LoVo (cell line): ENCODE data around the gene ZNF83.
"Not testable (repeated sequence)": the region's sequence is repeated elsewhere in the genome, so short reads cannot be mapped to it uniquely, and the experiment has no call there.

Experiments used
- DNase-seq: peaks from one replicate; pipeline ENCODE4 v3.0.0-alpha.2; 2016; ENCODE audit warnings: low spot score

The ZNF83 gene

DNA sequence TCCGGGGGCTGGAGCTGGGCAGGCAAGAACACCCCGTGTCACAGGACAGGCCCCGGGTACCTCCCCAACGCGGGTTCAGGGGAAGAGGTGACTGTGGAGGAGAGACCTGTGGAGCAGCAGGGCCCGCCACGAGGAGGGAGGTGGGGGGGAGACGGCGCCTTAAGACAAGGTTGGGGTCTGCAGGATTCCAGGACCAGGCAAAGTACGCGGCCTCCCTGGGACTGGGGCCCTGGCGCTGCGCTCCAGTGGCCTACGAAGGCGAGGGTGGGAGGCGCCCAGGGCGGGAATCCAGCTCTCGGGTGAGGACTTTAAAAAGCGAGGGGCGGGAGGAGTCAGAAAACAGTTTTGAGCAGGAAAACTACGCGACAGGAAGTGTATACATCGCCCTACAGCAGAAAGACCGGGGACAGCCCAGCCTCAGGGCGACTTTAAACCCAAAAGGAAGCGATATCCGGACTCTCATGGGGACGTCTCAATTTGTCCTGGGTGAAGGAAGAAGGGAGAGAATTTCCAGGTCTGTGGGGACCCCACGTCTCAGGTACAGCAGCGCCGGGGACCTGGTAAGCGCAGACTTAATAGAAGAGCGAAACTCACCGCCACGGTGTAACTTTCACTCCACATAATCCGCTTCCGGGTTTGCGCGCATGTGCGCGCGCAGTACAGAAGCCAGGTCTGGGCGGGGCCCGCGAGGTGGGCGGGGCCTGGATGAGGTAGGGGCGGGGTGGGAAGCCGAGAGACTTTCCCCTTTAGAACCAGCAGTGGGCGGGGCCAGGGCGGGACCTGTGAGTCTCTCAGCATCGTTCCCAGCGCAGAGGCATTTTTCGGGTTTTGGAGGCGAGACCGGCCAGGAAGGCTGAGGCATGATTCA is at the start of gene ZNF83:
TSS of gene ZNF83 (minus strand) at position 638 of the 868 bp plus-strand sequence.
- DNase-seq: peak; percentile 92

DNA sequence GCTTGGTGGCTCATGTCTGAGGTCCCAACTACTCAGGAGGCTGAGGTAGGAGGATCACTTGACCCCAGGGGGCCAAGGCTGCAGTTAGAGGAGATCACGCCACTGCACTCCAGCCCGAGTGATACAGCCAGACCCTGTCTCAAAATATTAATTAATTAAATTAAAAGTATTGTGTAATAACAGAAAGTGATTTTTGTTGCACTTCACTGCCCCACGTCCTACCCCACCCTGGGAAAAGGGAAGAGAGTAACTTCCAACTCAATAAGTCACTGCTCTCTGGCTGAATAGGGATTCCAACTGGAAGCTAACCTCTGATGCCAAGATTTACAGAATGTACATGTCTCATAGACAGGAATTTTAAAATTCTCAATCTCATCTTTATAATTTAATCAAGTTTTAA is 49.5 kb upstream of the ZNF83 start:
- DNase-seq: no peak

DNA sequence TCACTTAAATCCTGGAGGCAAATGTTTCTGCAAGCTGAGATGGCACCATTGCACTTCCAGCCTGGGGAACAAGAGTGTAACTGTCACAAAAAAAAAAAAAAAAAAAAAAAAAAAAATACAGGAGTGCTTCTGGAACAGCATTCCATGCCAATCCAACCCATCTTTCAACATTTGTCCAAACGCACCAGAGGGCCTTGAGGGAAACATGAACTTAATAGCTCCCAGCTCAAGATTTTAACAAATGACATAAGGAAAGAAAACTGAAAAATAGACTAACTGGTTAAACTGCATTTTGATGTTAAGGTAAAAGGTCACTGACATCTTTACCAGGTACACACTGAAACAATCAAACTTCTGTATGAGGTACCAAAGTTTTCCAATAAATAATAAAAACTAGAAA is 47.7 kb upstream of the ZNF83 start:
- no peak for DNase-seq

DNA sequence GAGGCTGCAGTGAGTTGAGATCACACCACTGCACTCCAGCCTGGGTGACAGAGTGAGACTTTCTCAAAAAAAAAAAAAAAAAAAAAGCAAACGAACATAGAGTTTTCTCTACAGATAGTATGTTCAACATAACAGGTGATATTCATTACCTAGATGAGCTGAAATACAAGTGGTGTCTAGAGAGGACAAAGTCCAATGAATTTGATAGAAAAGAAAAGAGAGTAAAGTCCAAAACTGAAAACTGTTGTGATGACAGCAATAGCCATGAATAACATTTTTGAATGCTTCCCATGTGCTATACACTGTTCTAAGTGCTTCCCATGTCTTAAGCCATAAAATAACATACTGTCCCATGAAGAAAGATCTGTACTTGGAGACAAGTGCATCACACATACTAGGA is 43.1 kb upstream of the ZNF83 start:
- DNase-seq: not testable (repeated sequence)

DNA sequence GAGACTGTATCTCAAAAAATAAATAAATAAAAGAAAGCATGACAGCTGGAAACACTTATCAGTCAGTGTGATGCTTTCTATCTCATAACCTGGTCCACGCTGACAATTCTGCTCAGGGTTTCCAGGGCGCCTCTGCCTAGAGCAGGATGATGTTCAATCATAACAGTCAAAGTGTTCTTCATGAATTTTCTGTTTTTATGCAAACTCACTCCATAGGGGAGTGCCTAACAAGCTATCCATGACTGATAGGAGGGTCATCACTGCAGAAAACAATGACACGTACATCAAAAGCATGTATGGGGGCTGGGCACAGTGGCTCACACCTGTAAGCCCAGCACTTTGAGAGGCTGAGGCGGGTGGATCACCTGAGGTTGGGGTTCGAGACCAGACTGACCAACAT is 41.4 kb upstream of the ZNF83 start:
- no peak for DNase-seq

DNA sequence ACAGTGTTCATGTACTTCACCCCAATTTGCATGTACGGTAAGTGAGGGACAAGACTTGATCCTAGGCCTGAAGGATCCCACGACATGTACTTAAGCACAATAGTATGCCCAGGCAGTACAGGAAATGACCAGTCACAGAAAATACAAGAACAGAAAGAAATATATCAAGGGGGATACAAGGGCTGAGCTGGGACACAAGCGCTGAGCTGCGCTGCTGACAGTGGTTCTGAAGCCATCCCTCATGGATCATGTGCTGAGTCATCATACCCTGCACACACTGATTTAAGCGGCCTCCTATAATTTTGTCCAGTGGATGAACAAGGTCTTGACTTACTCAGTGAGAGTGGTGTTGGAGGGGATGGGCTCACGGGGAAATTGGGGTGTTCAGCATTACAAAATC is 37.1 kb upstream of the ZNF83 start:
- DNase-seq: not testable (repeated sequence)

DNA sequence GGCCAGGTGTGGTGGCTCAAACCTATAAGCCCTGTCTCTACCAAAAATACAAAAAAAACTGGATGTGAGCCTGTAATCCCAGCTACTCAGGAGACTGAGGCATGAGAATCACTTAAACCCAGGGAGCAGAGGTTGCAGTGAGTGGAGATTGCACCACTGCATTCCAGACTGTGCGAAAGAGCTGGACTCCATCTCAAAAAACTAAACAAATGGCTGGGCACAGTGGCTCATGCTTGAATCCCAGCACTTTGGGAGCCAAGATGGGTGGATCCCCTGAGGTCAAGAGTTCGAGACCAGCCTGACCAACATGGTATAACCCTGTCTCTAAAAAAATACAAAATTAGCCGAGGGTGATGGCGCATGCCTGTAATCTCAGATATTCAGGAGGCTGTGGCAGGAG is 34.9 kb upstream of the ZNF83 start:
- no peak for DNase-seq

DNA sequence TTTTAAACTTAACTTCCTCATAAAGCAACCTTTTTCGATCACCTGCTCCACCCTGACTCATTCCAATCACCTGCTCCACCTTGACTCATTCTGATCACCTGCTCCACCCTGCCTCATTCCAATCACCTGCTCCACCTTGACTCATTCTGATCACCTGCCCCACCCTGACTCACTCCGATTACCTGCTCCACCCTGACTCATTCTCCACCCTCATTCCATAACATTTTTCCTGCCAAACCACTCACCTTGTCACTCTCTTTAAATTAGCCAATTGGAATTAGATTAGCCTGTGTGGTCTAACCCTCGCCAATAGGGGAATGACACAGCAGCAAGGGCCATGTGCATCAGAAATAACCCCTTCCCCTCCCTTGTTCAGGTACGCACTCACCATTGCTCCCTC is 31.9 kb upstream of the ZNF83 start:
- DNase-seq: peak; percentile 64

DNA sequence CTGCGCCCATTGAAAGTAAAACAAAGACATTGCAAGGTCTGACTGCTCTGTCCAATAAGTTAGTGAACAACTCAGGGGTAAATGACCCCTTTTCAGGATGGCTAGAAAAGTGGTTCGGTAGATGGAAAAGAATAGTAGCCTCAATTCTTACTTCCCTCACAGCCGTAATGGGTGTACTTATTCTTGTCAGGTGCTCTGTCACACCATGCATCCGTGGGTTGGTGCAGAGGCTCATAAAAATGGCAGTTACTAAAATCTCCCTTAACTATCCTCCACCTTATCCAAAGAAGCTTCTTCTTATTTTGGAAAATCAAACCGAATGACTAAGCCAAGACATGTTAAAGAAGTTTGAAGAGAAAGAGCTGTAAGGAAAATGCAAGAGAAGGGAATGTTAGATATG is 31.4 kb upstream of the ZNF83 start:
- DNase-seq: no peak

DNA sequence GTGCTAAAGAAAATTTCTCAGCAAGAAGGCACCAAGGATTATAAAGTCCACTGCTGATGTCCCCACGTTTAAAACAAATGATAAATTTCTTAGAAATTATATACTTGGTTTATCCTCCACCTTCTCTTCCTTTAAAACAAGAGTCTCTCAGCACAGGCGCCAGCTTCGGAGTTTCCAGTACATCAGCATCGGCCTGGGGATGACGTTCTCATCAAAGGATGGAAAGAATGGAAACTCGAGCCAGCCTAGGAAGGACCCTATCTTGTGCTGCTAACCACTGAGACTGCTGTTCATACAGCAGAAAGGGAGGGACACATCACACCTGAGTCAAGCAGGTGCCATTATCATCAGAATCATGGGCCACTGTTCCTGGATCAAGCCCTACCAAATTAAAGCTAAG is 29.8 kb upstream of the ZNF83 start:
- no peak for DNase-seq

DNA sequence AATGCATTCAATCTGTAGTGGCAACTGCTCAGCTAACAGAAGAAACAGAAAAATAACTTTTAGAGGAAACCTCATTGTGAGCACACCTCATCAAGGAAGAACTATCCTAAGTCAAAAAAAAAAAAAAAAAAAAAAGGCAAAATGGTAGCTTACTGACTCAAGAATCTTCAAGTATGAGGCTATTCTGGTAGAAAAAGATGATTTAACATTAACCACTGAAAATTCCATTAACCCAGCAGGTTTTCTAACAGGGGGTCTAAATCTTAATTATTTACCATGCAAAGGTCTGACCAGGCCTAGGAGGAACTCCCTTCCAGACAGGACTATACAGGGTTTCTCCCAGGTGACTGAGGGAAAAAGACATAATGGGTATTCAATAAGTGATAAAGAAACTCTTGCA is 28.4 kb upstream of the ZNF83 start:
- no peak for DNase-seq

DNA sequence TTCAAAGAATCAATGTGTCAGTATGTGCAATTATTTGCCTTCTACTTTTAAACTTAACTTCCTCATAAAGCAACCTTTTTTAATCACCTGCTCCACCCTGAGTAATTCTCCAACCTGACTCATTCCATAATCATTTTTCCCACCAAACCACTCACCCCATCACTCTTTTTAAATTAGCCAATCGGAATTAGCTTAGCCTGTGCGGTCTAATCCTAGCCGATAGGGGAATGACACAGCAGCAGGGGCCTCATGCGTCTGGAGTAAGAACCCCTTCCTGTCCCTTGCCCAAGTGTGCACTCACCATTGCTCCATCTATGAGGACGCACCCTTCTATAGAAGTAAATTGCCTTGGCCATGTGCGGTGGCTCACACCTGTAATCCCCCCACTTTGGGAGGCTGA is 27.4 kb upstream of the ZNF83 start:
- peak; percentile 76 for DNase-seq

DNA sequence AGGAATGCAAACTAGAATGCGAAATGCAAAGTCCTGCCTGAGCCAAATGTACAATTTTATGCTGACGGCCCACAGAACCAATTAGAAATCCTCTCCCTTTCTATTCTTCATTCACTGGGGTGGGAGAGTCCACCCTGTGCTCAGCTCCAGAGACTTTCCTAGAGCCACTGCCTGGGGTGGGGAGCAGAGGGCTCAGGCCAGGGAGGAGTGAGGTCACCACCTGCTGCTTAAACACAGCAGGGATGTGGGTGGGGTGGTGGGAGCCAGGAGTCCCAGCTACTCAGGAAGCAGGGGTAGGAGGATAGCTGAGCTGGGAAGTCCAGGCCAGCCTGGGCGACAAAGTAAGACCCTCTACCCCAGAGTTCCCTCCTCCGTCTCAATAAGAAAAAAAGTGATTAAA is 26.9 kb upstream of the ZNF83 start:
- DNase-seq: peak; percentile 45

DNA sequence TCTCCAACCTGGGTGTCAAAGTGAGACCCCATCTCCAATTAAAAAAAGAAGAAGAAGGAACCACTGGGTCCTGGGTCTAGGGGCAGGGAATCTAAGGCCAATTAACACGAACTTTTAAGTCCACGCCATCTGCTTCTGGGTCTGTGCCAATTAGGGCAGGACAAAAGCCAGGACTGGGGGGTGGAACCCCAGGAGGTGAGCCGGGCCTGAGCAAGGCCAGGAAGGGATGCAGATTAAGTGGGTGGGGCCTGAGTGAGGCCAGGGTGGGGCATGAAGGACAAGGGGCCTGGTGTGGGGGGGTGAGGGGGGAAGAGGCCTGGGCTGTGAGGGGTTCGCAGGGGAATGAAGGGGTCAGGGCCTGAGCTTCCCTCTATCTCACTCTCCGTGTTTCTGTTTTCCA is 26.3 kb upstream of the ZNF83 start:
- peak; percentile 38 for DNase-seq

DNA sequence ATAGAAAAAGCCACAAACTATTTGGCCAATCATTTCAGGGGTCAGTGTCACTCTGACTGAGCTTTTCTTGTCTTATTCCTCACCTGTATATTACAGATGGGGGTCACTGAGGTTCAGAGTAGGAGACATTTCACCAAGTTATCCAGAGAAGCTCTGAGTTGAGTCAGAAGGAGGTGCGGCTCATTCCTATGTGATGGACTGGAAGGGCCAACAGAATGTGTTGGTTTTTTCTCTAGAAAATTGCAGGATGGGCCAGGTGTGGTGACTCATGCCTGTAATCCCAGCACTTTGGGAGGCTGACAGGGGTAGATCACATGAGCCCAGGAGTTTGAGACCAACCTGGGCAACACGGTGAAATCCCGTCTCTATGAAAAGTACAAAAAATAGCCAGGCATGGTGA is 24.5 kb upstream of the ZNF83 start:
- peak; percentile 76 for DNase-seq

DNA sequence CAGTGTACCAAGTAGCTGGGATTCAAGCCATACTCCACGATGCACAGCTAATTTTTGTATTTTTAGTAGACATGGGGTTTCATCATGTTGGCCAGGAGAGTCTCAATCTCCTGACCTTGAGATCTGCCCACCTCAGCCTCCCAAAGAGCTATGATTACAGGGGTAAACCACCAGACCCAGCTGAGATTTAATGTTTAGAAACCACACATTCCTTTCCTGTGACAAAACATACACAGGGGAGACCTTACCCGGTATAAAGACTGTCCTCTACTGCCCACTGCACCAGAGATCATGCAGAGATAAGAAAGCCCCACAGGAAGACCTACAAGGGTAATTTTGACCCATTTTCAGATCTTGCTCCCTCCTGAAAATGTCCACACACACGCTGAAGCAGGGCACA is 22.8 kb upstream of the ZNF83 start:
- no peak for DNase-seq

DNA sequence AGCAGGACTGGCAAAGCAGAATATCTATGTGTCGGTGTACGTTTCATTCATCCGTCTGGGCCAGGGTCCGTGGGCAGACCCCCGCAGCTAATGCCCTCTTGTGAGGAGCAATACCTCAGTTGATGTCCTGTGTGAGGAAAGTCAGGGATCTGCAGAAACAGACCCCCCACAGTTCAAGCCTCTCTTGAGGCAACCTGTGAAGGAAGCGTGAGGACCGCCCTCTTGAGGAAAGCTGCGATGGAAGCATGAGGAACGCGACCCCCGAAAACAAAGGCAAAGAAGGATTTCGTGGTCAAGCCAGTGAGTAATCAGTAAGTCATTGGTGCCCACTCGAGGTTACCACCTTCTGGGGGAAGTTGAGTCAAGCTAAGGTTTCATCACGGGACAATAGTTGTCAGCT is 20.9 kb upstream of the ZNF83 start:
- DNase-seq: no peak

DNA sequence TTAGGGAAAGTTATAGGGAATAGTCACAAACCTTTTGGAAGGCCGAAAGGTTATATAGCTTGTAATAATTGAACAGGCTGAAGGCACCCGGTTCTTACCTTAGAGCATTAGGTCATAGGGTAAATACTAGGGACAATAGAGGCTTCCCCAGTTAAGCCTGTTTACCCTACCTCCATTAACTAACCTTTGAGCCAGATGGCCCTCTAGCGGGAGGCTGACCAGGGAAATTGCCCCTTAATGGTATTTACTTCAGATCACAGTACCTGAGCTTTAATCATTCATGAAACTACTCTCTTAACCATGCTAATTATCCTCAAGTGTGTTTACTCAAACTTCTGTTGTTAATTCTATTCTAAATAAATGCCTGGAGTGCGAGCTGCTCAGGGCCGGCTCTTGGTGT is 20.4 kb upstream of the ZNF83 start:
- DNase-seq: no peak

DNA sequence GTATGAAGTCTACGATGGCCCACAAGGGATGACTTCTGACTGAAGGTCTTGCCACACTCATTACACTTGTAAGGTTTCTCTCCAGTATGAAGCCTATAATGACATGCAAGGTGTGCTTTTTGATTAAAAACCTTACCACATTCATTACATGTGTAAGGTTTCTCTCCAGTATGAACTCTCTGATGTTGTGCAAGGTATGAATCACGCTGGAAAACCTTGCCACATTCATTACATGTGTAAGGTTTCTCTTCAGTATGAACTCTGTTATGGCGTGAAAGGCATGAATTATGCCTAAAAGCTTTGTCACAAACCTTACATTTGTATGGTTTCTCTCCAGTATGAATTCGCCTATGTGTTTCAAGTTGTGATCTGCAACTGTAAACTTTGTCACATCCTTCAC is 15.0 kb upstream of the ZNF83 start:
- DNase-seq: no peak

DNA sequence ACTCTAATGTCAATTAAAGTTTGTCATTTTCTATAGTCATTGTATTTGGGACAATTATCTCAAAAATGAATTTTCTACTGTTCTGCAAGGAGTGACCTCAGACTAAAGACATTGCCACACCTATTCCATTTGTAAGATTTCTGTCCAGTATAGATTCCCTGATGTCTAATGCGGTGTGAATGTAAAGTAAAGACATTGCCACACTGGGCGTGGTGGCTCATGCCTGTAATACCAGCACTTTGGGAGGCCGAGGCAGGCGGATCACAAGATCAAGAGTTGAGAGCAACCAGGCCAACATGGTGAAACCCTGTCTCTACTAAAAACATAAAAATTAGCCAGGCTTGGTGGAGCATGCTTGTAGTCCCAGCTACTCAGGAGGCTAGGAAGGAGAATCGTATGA is 13.8 kb upstream of the ZNF83 start:
- DNase-seq: no peak

DNA sequence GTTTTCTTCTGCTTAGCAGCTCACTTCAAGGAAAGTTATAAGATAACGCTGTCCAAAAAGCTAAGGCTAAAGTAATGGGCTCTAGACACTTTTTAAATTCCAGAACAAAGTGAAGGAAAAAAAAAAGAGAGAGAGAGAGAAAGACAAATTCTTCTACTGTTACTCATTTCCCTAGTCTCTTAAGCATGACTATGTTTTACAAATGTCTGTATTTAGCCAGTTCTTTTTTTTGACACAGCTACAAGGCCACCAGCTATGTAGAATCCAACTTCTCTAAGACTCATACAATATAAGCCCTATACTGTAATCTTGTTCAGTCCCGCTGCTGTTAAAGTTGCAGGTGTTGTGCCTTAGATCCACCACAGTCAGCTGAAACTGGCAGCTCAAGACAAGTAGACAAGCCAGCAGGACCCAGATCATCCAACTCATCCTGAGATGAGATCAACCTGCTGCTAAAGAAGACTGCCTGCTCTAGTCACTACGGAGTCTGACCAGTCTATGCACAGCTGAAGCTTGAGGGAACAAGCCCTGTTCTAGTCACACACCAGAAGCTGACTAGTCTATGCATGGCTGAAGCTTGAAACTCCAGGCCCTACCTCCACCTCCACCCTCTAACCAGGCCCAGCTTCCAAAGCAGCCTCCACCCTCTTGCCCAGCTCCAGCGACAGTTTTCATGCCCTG is 10.3 kb upstream of the ZNF83 start:
- no peak for DNase-seq

DNA sequence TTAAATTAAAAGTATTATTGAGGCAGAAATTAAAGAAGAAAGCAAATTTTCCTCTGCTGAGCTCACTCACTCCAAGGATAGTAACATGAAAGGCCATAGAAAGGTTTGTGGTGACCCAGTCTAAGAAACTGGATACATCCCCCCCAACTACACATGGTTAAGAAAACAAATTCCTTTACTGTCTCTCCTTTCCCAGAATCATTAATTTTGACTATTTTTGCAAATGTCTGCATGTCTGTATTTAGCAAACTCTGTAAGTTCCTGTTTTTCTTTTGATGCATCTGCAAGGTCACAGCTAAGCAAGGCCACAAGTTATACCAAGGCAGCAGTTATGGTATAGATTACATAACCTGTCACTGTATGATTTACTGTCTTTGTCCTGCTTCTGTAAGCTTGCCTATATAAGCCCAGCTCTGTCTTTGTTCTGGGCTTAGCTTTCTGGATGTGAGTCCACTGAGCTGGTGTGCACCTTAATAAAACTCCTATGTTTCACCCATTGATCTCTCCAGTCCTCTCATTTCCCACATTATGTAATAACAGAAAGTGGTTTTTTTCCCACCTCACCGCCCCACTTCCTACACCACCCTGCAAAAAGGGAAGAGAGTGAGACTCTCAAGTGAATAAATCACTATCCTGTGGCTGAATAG is 8.5 kb upstream of the ZNF83 start:
- DNase-seq: no peak

DNA sequence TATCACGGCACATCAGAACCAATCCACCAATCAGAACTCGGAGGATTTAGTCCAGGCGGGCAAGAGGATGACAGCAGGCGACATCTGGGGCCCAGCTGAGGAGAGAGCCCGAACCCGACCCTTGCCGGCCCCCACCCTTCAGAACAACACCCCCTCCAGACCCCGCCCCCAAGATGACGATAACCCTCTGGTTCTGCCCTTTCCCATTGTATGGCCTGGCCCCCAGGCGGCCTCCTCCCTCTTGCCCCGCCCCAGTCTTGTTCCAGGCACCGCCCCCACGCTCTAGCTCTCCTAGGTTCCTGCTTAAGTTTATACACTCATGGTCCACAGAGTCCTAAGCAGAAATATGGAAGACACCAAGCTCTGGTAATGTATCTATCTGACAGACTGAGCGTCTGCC is 2.8 kb upstream of the ZNF83 start:
- no peak for DNase-seq
